ENCODE data around the gene MAP3K7CL.

Gene MAP3K7CL

DNA sequence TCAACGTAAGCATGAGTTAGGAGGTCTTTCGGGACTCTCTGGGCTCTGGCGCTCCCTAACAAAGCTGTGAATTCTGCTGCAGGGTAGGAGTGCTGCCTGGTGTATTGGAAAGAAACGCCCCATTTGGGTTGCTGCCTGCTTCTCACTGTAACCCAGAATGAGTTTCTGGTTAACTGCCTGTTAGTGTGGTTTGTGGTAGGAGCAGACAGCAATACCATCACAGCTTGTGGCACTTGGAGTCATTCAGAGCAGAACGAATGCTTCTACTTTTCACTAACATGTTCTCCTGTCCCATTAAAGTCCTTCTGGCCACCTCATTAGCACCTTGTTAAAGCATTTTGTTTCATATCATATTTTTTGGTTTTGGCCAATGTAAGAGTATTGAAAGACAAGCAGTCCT, 18.1 kb downstream of the MAP3K7CL start:
- Histone ChIP-seq H3K56ac (ENCODE audit: low read length) (no peak overlapping the region), H4K5ac (ENCODE audit: low read length) (no peak overlapping the region), H3K79me2 (ENCODE audit: control insufficient read depth, insufficient read depth, low read length) (no peaks in the 10 kb centered on the region), H2BK120ac (ENCODE audit: low read depth, low read length) (no peak overlapping the region), H2AK5ac (ENCODE audit: low read length) (no peak overlapping the region), H4K8ac (ENCODE audit: low read depth, low read length) (no peak overlapping the region), H3K4me3 (ENCODE audit: low read length) (no peak overlapping the region), H3K23ac (ENCODE audit: low read length) (no peak overlapping the region), H3K79me1 (ENCODE audit: low read length) (no peaks in the 10 kb centered on the region), H3K27me3 (ENCODE audit: insufficient read depth, low read length, poor library complexity) (no peaks in the 10 kb centered on the region), H3K9ac (ENCODE audit: low read length) (no peak overlapping the region), H3K18ac (ENCODE audit: low read length) (no peak overlapping the region), H3K4me2 (ENCODE audit: low read length) (no peak overlapping the region), H3K4ac (ENCODE audit: low read depth, low read length) (no peak overlapping the region), H2BK15ac (replicated peaks; ENCODE audit: low read depth) (no peak overlapping the region), H3K4me1 (ENCODE audit: control insufficient read depth, low read depth, low read length) (no peaks in the 10 kb centered on the region), H3K27ac (ENCODE audit: low read depth, low read length) (no peak overlapping the region), H3K36me3 (ENCODE audit: control insufficient read depth, insufficient read depth, low read length) (no peaks in the 10 kb centered on the region), H2BK5ac (ENCODE audit: low read length) (no peak overlapping the region)
- no peak for DNase-seq
- no CpG with 5 or more reads among the region's 5 CpGs for WGBS (ENCODE audit: extremely low coverage, insufficient coverage, low lambda C conversion rate)

DNA sequence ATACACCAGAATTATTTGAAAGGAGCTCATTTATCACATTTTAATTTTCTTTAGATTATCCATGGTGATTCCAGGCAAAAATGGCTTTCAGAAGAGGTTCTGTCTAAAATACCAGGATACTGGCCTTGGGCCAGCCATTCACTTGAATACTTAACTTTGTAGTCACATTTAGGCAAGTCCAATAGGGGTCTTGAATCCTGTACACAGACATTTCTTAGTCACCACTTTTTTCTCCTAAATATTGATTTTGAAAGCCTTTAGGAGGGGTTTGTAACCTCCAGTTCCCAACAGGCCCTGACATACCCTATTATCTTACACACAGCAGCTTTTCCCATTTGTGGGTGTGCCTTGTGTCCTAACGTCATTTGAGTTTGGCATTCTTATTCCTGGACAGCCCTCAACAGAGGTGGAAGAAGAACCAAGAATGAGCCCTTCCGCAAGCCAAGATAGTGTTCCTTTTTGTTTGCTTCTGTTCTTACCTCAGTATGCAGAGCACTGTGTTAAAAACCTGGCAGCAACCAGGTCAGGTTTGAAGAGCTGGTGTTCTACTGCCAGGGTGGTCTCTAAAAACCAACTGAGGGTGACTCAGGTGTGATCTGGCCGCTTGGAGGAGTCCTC, 19.5 kb downstream of the MAP3K7CL start:
- no peaks in the 10 kb centered on the region for H3K36me3 ChIP-seq (ENCODE audit: control insufficient read depth, insufficient read depth, low read length)
- no peak overlapping the region for H4K5ac ChIP-seq (ENCODE audit: low read length)
- no peak overlapping the region for H3K4me3 ChIP-seq (ENCODE audit: low read length)
- DNase-seq = no peak
- H2BK120ac ChIP-seq (ENCODE audit: low read depth, low read length) = no peak overlapping the region
- no peak overlapping the region for H3K4me2 ChIP-seq (ENCODE audit: low read length)
- no peak overlapping the region for H3K9ac ChIP-seq (ENCODE audit: low read length)
- no peak overlapping the region for H3K56ac ChIP-seq (ENCODE audit: low read length)
- H3K79me1 ChIP-seq (ENCODE audit: low read length) = no peaks in the 10 kb centered on the region
- WGBS (ENCODE audit: extremely low coverage, insufficient coverage, low lambda C conversion rate) = no CpG with 5 or more reads among the region's 3 CpGs
- no peak overlapping the region for H3K4ac ChIP-seq (ENCODE audit: low read depth, low read length)
- no peak overlapping the region for H3K23ac ChIP-seq (ENCODE audit: low read length)
- no peak overlapping the region for H2AK5ac ChIP-seq (ENCODE audit: low read length)
- H3K18ac ChIP-seq (ENCODE audit: low read length) = no peak overlapping the region
- no peak overlapping the region for H2BK5ac ChIP-seq (ENCODE audit: low read length)
- H3K27ac ChIP-seq (ENCODE audit: low read depth, low read length) = no peak overlapping the region
- H3K4me1 ChIP-seq (ENCODE audit: control insufficient read depth, low read depth, low read length) = no peaks in the 10 kb centered on the region
- no peaks in the 10 kb centered on the region for H3K27me3 ChIP-seq (ENCODE audit: insufficient read depth, low read length, poor library complexity)
- no peak overlapping the region for H4K8ac ChIP-seq (ENCODE audit: low read depth, low read length)
- H2BK15ac ChIP-seq (replicated peaks; ENCODE audit: low read depth) = no peak overlapping the region
- no peaks in the 10 kb centered on the region for H3K79me2 ChIP-seq (ENCODE audit: control insufficient read depth, insufficient read depth, low read length)

DNA sequence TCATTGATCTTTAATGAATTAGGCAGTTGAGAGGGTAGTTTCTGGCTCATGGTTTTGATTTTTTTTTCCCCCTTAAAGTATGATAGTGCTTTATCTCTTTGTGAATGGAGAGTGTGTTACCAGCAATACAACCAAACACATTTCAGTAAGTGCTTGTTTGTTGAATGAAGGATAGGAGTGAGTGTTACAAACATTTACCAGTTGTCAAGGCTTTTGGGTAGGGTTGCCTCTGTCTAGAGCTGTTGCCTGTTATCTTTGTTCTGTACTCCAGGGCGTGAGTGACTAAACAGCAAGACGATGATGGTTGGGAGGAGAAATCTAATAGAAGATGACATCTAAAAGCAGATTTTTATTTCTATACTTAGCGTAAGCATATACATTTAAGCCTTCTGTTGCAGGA, 21.5 kb downstream of the MAP3K7CL start:
- no peaks in the 10 kb centered on the region for H3K79me2 ChIP-seq (ENCODE audit: control insufficient read depth, insufficient read depth, low read length)
- no peak overlapping the region for H4K8ac ChIP-seq (ENCODE audit: low read depth, low read length)
- H3K79me1 ChIP-seq (ENCODE audit: low read length) = no peaks in the 10 kb centered on the region
- H3K36me3 ChIP-seq (ENCODE audit: control insufficient read depth, insufficient read depth, low read length) = no peaks in the 10 kb centered on the region
- H3K4me2 ChIP-seq (ENCODE audit: low read length) = no peak overlapping the region
- H2AK5ac ChIP-seq (ENCODE audit: low read length) = no peak overlapping the region
- no peak overlapping the region for H3K18ac ChIP-seq (ENCODE audit: low read length)
- H3K27ac ChIP-seq (ENCODE audit: low read depth, low read length) = no peak overlapping the region
- H3K4me1 ChIP-seq (ENCODE audit: control insufficient read depth, low read depth, low read length) = no peaks in the 10 kb centered on the region
- no peak overlapping the region for H3K4me3 ChIP-seq (ENCODE audit: low read length)
- H3K4ac ChIP-seq (ENCODE audit: low read depth, low read length) = no peak overlapping the region
- WGBS (ENCODE audit: extremely low coverage, insufficient coverage, low lambda C conversion rate) = no CpG with 5 or more reads among the region's 3 CpGs
- H3K9ac ChIP-seq (ENCODE audit: low read length) = no peak overlapping the region
- no peak overlapping the region for H4K5ac ChIP-seq (ENCODE audit: low read length)
- DNase-seq = no peak
- H2BK120ac ChIP-seq (ENCODE audit: low read depth, low read length) = no peak overlapping the region
- no peak overlapping the region for H3K56ac ChIP-seq (ENCODE audit: low read length)
- H2BK5ac ChIP-seq (ENCODE audit: low read length) = no peak overlapping the region
- H2BK15ac ChIP-seq (replicated peaks; ENCODE audit: low read depth) = no peak overlapping the region
- H3K23ac ChIP-seq (ENCODE audit: low read length) = no peak overlapping the region
- H3K27me3 ChIP-seq (ENCODE audit: insufficient read depth, low read length, poor library complexity) = no peaks in the 10 kb centered on the region

DNA sequence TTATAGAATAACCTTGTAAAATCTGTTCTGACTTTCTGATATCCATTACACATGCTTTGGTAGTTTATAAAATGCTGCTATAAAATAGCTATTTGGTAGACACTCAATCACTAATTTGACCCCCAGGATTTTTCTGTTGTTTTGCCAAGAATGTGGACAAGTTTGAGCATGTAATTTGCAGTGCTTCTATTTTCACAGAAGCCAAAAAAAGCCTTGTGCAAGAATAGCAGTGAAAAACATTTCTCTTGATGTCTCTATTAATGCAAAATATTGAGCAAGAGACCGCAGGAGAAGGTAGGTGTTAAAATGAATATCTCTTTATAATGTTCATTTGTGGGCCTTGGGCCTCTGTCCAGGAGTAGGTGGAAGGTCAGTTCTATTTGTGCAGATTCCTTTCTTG, 22.5 kb downstream of the MAP3K7CL start:
- Histone ChIP-seq H2BK5ac (ENCODE audit: low read length) (no peak overlapping the region), H3K4me3 (ENCODE audit: low read length) (no peak overlapping the region), H3K9ac (ENCODE audit: low read length) (no peak overlapping the region), H3K56ac (ENCODE audit: low read length) (no peak overlapping the region), H3K23ac (ENCODE audit: low read length) (no peak overlapping the region), H2BK15ac (replicated peaks; ENCODE audit: low read depth) (no peak overlapping the region), H4K5ac (ENCODE audit: low read length) (no peak overlapping the region), H2AK5ac (ENCODE audit: low read length) (no peak overlapping the region), H3K27me3 (ENCODE audit: insufficient read depth, low read length, poor library complexity) (no peaks in the 10 kb centered on the region), H3K18ac (ENCODE audit: low read length) (no peak overlapping the region), H3K36me3 (ENCODE audit: control insufficient read depth, insufficient read depth, low read length) (no peaks in the 10 kb centered on the region), H3K79me2 (ENCODE audit: control insufficient read depth, insufficient read depth, low read length) (no peaks in the 10 kb centered on the region), H3K4me2 (ENCODE audit: low read length) (no peak overlapping the region), H3K4ac (ENCODE audit: low read depth, low read length) (no peak overlapping the region), H3K27ac (ENCODE audit: low read depth, low read length) (no peak overlapping the region), H3K4me1 (ENCODE audit: control insufficient read depth, low read depth, low read length) (no peaks in the 10 kb centered on the region), H3K79me1 (ENCODE audit: low read length) (no peaks in the 10 kb centered on the region), H2BK120ac (ENCODE audit: low read depth, low read length) (no peak overlapping the region), H4K8ac (ENCODE audit: low read depth, low read length) (no peak overlapping the region)
- no CpG with 5 or more reads among the region's 1 CpG for WGBS (ENCODE audit: extremely low coverage, insufficient coverage, low lambda C conversion rate)
- no peak for DNase-seq

DNA sequence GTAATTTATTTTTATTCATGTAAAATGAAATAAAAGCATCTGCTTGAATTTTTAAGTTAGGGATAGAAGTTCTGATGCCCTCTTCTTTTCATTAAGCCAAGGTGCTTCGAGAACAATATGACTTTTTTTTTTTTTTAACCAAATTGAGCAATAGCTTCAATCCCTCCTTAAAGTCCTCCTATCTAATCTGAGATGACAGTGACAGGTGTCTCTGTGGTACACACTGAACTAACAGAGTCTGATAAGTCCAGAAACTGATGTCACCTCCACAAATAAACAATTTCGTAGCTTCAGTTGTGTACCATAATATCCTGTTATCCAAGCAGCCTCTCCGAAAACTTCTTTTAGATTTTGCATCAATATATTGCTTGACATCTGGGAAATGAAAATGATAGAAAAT, 23.8 kb downstream of the MAP3K7CL start:
- H3K18ac ChIP-seq (ENCODE audit: low read length) = no peak overlapping the region
- H3K79me1 ChIP-seq (ENCODE audit: low read length) = no peaks in the 10 kb centered on the region
- no peak overlapping the region for H2AK5ac ChIP-seq (ENCODE audit: low read length)
- H2BK5ac ChIP-seq (ENCODE audit: low read length) = no peak overlapping the region
- no peak overlapping the region for H3K4me2 ChIP-seq (ENCODE audit: low read length)
- no peak overlapping the region for H2BK15ac ChIP-seq (replicated peaks; ENCODE audit: low read depth)
- no peak overlapping the region for H3K9ac ChIP-seq (ENCODE audit: low read length)
- H2BK120ac ChIP-seq (ENCODE audit: low read depth, low read length) = no peak overlapping the region
- H3K27me3 ChIP-seq (ENCODE audit: insufficient read depth, low read length, poor library complexity) = no peaks in the 10 kb centered on the region
- H3K4me3 ChIP-seq (ENCODE audit: low read length) = no peak overlapping the region
- H3K4ac ChIP-seq (ENCODE audit: low read depth, low read length) = no peak overlapping the region
- no peaks in the 10 kb centered on the region for H3K4me1 ChIP-seq (ENCODE audit: control insufficient read depth, low read depth, low read length)
- no peak overlapping the region for H4K5ac ChIP-seq (ENCODE audit: low read length)
- H3K79me2 ChIP-seq (ENCODE audit: control insufficient read depth, insufficient read depth, low read length) = no peaks in the 10 kb centered on the region
- no peak overlapping the region for H3K27ac ChIP-seq (ENCODE audit: low read depth, low read length)
- H3K23ac ChIP-seq (ENCODE audit: low read length) = no peak overlapping the region
- no peak overlapping the region for H4K8ac ChIP-seq (ENCODE audit: low read depth, low read length)
- H3K56ac ChIP-seq (ENCODE audit: low read length) = no peak overlapping the region
- DNase-seq = no peak
- H3K36me3 ChIP-seq (ENCODE audit: control insufficient read depth, insufficient read depth, low read length) = no peaks in the 10 kb centered on the region
- WGBS (ENCODE audit: extremely low coverage, insufficient coverage, low lambda C conversion rate) = no CpG with 5 or more reads among the region's 3 CpGs

Measured in mesendoderm (in vitro differentiated cells).